Measurements from ENCODE around the gene ARIH2. TPM values are rescaled to one million over a fixed set of nuclear protein-coding genes. Genes with fewer than 3 reads are reported as not detected.

The ARIH2 gene
- total RNA-seq, 1 donor from 2014 or later = 88.1 TPM

- peaks cover 34% of the 10 kb centered on the region for H3K36me3 ChIP-seq
Measured at GRCh38 chr3:48881652-48882114, 37.0 kb upstream of the ARIH2 start.

GRCh38 chr3:48885753-48886152 is 32.9 kb upstream of the ARIH2 start:
- no peak for TF ChIP-seq CTCF (IDR thresholded peaks at IDR 0.05)
- Histone ChIP-seq H3K4me1 (no peaks in the 10 kb centered on the region), H3K4me3 (no peak overlapping the region), H3K27me3 (no peaks in the 10 kb centered on the region), H3K36me3 (peaks cover 46% of the 10 kb centered on the region), H3K9me3 (no peaks in the 10 kb centered on the region), H3K27ac (no peak overlapping the region)
- no peak for DNase-seq
- intact Hi-C loops (cut with DNase I) = no loop called here
- ATAC-seq = no peak

More at GRCh38 chr3:48881652-48882114, 37.0 kb upstream of the ARIH2 start:
- intact Hi-C loops (cut with DNase I) = no loop called here
- Histone ChIP-seq H3K4me3 (no peak overlapping the region), H3K27ac (no peak overlapping the region), H3K9me3 (no peaks in the 10 kb centered on the region), H3K27me3 (no peaks in the 10 kb centered on the region), H3K4me1 (no peaks in the 10 kb centered on the region)
- DNase-seq (no peak), ATAC-seq (no peak)
- TF ChIP-seq CTCF (IDR thresholded peaks at IDR 0.05) = no peak

GRCh38 chr3:48891606-48892005 is 27.0 kb upstream of the ARIH2 start:
- Histone ChIP-seq H3K4me1 (no peaks in the 10 kb centered on the region), H3K9me3 (no peaks in the 10 kb centered on the region), H3K36me3 (peaks cover 22% of the 10 kb centered on the region), H3K27me3 (no peaks in the 10 kb centered on the region), H3K4me3 (no peak overlapping the region), H3K27ac (no peak overlapping the region)
- ATAC-seq = no peak
- no peak for TF ChIP-seq CTCF (IDR thresholded peaks at IDR 0.05)
- intact Hi-C loops (cut with DNase I) = no loop called here
- DNase-seq = no peak

- DNase-seq (no peak), ATAC-seq (no peak)
- Histone ChIP-seq H3K9me3 (no peaks in the 10 kb centered on the region), H3K4me1 (peaks cover 17% of the 10 kb centered on the region), H3K27ac (no peak overlapping the region), H3K36me3 (peaks cover 11% of the 10 kb centered on the region), H3K27me3 (no peaks in the 10 kb centered on the region), H3K4me3 (no peak overlapping the region)
- TF ChIP-seq CTCF (IDR thresholded peaks at IDR 0.05) = no peak
- intact Hi-C loops (cut with DNase I) = no loop called here
Measured at GRCh38 chr3:48894516-48894915, 24.1 kb upstream of the ARIH2 start.

GRCh38 chr3:48896936-48897335 is 21.7 kb upstream of the ARIH2 start:
- TF ChIP-seq CTCF (IDR thresholded peaks at IDR 0.05) = no peak
- H3K4me1 ChIP-seq = peaks cover 17% of the 10 kb centered on the region
- no peaks in the 10 kb centered on the region for H3K9me3 ChIP-seq
- no peak overlapping the region for H3K4me3 ChIP-seq
- DNase-seq = no peak
- H3K27me3 ChIP-seq = no peaks in the 10 kb centered on the region
- intact Hi-C loops (cut with DNase I) = no loop called here
- H3K27ac ChIP-seq = no peak overlapping the region
- no peak for ATAC-seq
- peaks cover under 1% of the 10 kb centered on the region for H3K36me3 ChIP-seq

Measured in upper lobe of right lung (tissue), 1 donor.